CD14-positive monocyte (primary cell): Measurements from ENCODE around the gene PROS1. TPM values are rescaled to one million over a fixed set of nuclear protein-coding genes. Genes with fewer than 3 reads are reported as not detected.

Source experiments
- DNase-seq, 3 donors: peaks; one replicate each; pipeline ENCODE4 v3.0.0-alpha.2; 2011 to 2022
- H2AFZ ChIP-seq: 2 replicates; pipeline ENCODE4 v1.6.0; 2012; ENCODE audit warnings: mild to moderate bottlenecking, low read depth, low read length, inconsistent platforms; ENCODE audit not compliant: insufficient read depth, poor library complexity, severe bottlenecking
- H3K27ac ChIP-seq, 2 donors: 1 replicate in 1 of 2; 2 replicates in 1 of 2; pipeline ENCODE4 v1.5.1; 2012 to 2013; ENCODE audit warnings: low read length in 2 of 2, control low read depth in 1 of 2, inconsistent platforms in 1 of 2, low read depth in 1 of 2, mild to moderate bottlenecking in 1 of 2
- H3K27me3 ChIP-seq, 2 donors: one replicate each; pipeline versions ENCODE4 v1.6.0 to v1.6.1; 2011 to 2013; ENCODE audit warnings: low read length in 2 of 2; ENCODE audit not compliant: control insufficient read depth in 2 of 2, insufficient read depth in 2 of 2
- H3K36me3 ChIP-seq, 2 donors: replicated peaks in 1 of 2; 1 replicate in 1 of 2; 2 replicates in 1 of 2; pipeline versions ENCODE4 v1.5.1 to v1.6.1; 2012 to 2013; ENCODE audit warnings: low read length in 2 of 2, control low read depth in 1 of 2, inconsistent platforms in 1 of 2, mild to moderate bottlenecking in 1 of 2; ENCODE audit not compliant: insufficient read depth in 2 of 2, control insufficient read depth in 1 of 2
- H3K4me1 ChIP-seq, 2 donors: 1 replicate in 1 of 2; 2 replicates in 1 of 2; pipeline versions ENCODE4 v1.5.1 to v1.6.1; 2012 to 2013; ENCODE audit warnings: low read length in 2 of 2, control low read depth in 1 of 2, inconsistent platforms in 1 of 2, mild to moderate bottlenecking in 1 of 2, moderate library complexity in 1 of 2; ENCODE audit not compliant: insufficient read depth in 2 of 2, control insufficient read depth in 1 of 2
- H3K4me2 ChIP-seq: replicated peaks from 2 replicates; pipeline ENCODE3; 2012; ENCODE audit warnings: low read length, moderate library complexity, mild to moderate bottlenecking; ENCODE audit not compliant: poor library complexity, severe bottlenecking; ENCODE audit errors: extremely low read depth
- H3K4me3 ChIP-seq, 3 experiments: fragments of 200-600 bp in 1 of 3; sonication (generic) in 1 of 3; replicated peaks in 1 of 3; 1 replicate in 2 of 3; 2 replicates in 1 of 3; pipeline ENCODE4 v1.5.1; 2011 to 2013; ENCODE audit warnings: low read length in 3 of 3, mild to moderate bottlenecking in 3 of 3, control low read depth in 2 of 3, low read depth in 2 of 3, inconsistent platforms in 1 of 3, moderate library complexity in 1 of 3
- H3K79me2 ChIP-seq: 2 replicates; pipeline ENCODE4 v1.6.0; 2012; ENCODE audit warnings: mild to moderate bottlenecking, control low read depth, inconsistent platforms, low read length, moderate library complexity; ENCODE audit not compliant: insufficient read depth
- H3K9ac ChIP-seq: 2 replicates; pipeline ENCODE4 v1.6.0; 2017; ENCODE audit warnings: low read length, mild to moderate bottlenecking; ENCODE audit not compliant: insufficient read depth, poor library complexity, severe bottlenecking
- H3K9me3 ChIP-seq, 2 donors: replicated peaks in 1 of 2; 1 replicate in 1 of 2; 2 replicates in 1 of 2; pipeline versions ENCODE4 v1.5.1 to v1.6.1; 2012 to 2013; ENCODE audit warnings: low read length in 2 of 2, control low read depth in 1 of 2; ENCODE audit not compliant: control insufficient read depth in 1 of 2, insufficient read depth in 1 of 2
- H4K20me1 ChIP-seq: 2 replicates; pipeline ENCODE4 v1.6.0; 2012; ENCODE audit warnings: mild to moderate bottlenecking, low read length, control low read depth, moderate library complexity; ENCODE audit not compliant: insufficient read depth
- H3K27ac Mint-ChIP-seq, 7 donors: one replicate each; pipeline ENCODE4 v1.8.0; 2020; ENCODE audit warnings: mild to moderate bottlenecking in 7 of 7, mixed read lengths in 7 of 7, moderate library complexity in 6 of 7, inconsistent platforms in 2 of 7
- H3K27me3 Mint-ChIP-seq, 3 donors: one replicate each; pipeline ENCODE4 v1.8.0; 2021 to 2022; ENCODE audit warnings: low read depth in 3 of 3, mild to moderate bottlenecking in 3 of 3, mixed read lengths in 3 of 3, moderate library complexity in 3 of 3, inconsistent platforms in 1 of 3
- H3K36me3 Mint-ChIP-seq, 2 donors: one replicate each; pipeline ENCODE4 v1.8.0; 2020; ENCODE audit warnings: mixed read lengths in 2 of 2, inconsistent platforms in 1 of 2, mild to moderate bottlenecking in 1 of 2
- H3K4me1 Mint-ChIP-seq: one replicate; pipeline ENCODE4 v1.8.0; 2020; ENCODE audit warnings: mild to moderate bottlenecking, mixed read lengths
- H3K4me3 Mint-ChIP-seq, 2 donors: one replicate each; pipeline ENCODE4 v1.8.0; 2020; ENCODE audit warnings: mild to moderate bottlenecking in 2 of 2, mixed read lengths in 2 of 2, moderate library complexity in 1 of 2
- H3K9me3 Mint-ChIP-seq, 7 donors: one replicate each; pipeline ENCODE4 v1.8.0; 2020 to 2022; ENCODE audit warnings: mixed read lengths in 7 of 7, mild to moderate bottlenecking in 6 of 7, moderate library complexity in 6 of 7, inconsistent platforms in 2 of 7
- WGBS: methylation state at CpG from one replicate; pipeline ENCODE4 v1.1.5; 2013; ENCODE audit warnings: missing lambda C conversion rate; ENCODE audit not compliant: insufficient coverage; 5-methylcytosine and 5-hydroxymethylcytosine counted together
- intact Hi-C, 2 donors: fragments of 100-400 bp; cut with micrococcal nuclease; formaldehyde crosslinking; loops; one replicate each; pipeline versions ENCODE4 v1.15.0 to v1.15.1; 2023
- polyA plus RNA-seq, 3 donors: library from polyadenylated mRNA; depleted of rRNA in 1 of 3; unstranded in 2 of 3; stranded (reverse) in 1 of 3; fragments of 300-500 nt in 2 of 3; fragments of >200 nt in 1 of 3; fragmentation: Illumina TruSeq in 2 of 3; gene quantifications; 1 replicate in 2 of 3; 2 replicates in 1 of 3; pipeline ENCODE4 v1.2.3, GENCODE V29; 2012 to 2021
- TF ChIP-seq, protein P1 (sequence below): fragments of 200-600 bp; IDR thresholded peaks from one replicate; pipeline ENCODE4 v1.8.0; 2022; ENCODE audit warnings: antibody characterized with exemption, mild to moderate bottlenecking

The PROS1 gene
- polyA plus RNA-seq, 3 donors = 0.21 to 0.85 (median 0.58) TPM

DNA sequence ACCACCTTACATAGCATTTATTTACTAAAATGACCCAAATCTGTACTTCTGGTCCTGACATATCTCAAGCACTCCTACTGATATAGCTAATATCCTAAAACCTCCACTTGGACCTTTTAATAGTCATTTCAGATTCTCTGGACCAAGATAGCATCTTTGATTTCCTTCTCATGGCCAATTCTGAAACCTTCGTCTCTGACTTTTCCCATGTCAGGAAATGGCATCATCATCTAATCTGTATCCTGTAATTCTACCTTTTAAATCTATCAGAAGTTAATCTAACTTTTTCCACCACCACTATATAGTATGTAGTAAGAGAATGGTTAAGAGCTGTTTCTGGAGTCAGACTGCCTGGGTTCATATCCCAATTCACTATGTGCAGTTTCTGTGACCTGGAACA is 38.5 kb upstream of the PROS1 start:
- Histone ChIP-seq H3K27ac (no peak overlapping the region), H3K27me3 (no peaks in the 10 kb centered on the region), H3K9ac (no peak overlapping the region), H3K4me2 (no peak overlapping the region), H3K4me3 (no peak overlapping the region), H2AFZ (no peak overlapping the region), H3K36me3 (no peaks in the 10 kb centered on the region), H3K79me2 (no peaks in the 10 kb centered on the region), H3K9me3 (no peaks in the 10 kb centered on the region), H4K20me1 (no peaks in the 10 kb centered on the region), H3K4me1 (peaks cover 0 to 5% of the 10 kb centered on the region in 2 donors)
- 80% methylated on average over 1 of the region's 1 CpG for WGBS
- peaks cover 0 to 3% (median 0%) of the 10 kb centered on the region in 7 donors for H3K9me3 Mint-ChIP-seq
- no peak for DNase-seq
- TF ChIP-seq, protein P1, sequence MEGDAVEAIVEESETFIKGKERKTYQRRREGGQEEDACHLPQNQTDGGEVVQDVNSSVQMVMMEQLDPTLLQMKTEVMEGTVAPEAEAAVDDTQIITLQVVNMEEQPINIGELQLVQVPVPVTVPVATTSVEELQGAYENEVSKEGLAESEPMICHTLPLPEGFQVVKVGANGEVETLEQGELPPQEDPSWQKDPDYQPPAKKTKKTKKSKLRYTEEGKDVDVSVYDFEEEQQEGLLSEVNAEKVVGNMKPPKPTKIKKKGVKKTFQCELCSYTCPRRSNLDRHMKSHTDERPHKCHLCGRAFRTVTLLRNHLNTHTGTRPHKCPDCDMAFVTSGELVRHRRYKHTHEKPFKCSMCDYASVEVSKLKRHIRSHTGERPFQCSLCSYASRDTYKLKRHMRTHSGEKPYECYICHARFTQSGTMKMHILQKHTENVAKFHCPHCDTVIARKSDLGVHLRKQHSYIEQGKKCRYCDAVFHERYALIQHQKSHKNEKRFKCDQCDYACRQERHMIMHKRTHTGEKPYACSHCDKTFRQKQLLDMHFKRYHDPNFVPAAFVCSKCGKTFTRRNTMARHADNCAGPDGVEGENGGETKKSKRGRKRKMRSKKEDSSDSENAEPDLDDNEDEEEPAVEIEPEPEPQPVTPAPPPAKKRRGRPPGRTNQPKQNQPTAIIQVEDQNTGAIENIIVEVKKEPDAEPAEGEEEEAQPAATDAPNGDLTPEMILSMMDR = no peak
- H3K4me3 Mint-ChIP-seq = no peak overlapping the region
- intact Hi-C loops = no loop called here
- H3K4me1 Mint-ChIP-seq = peaks cover 10% of the 10 kb centered on the region
- H3K36me3 Mint-ChIP-seq = peaks cover 3 to 4% of the 10 kb centered on the region in 2 donors
- H3K27me3 Mint-ChIP-seq = no peaks in the 10 kb centered on the region
- H3K27ac Mint-ChIP-seq = peak overlapping the region in 1 of 7 donors; percentile 6

DNA sequence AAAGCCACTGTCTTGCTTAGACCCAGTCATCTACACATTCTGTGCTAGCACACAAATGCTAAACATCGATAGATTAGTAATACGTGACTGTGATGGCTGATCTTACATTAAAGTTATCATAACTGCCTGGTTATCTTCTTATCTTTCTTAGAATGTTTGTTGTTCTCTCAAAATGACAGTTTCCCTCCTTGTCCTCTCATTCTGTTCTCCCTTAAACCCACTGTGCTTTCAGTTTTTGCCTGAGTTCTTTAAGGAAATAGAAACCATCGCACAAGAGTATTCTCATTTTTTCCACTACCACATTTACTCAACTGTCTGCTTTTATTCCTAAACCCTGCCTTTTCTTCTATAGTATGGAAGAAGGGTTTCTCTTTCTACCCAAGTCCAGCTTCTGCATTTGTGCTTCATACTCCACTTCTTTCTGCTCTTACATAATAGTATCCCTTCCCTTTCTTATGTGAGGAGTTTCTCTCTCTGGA is 37.6 kb upstream of the PROS1 start:
- peaks cover 10% of the 10 kb centered on the region for H3K4me1 Mint-ChIP-seq
- H3K27me3 Mint-ChIP-seq = no peaks in the 10 kb centered on the region
- Histone ChIP-seq H2AFZ (no peak overlapping the region), H3K27me3 (no peaks in the 10 kb centered on the region), H3K27ac (no peak overlapping the region), H3K36me3 (no peaks in the 10 kb centered on the region), H4K20me1 (no peaks in the 10 kb centered on the region), H3K4me3 (no peak overlapping the region), H3K4me2 (no peak overlapping the region), H3K79me2 (no peaks in the 10 kb centered on the region), H3K9me3 (no peaks in the 10 kb centered on the region), H3K9ac (no peak overlapping the region), H3K4me1 (peaks cover 0 to 5% of the 10 kb centered on the region in 2 donors)
- peak in 2 of 3 donors; percentile 2 to 4 for DNase-seq
- H3K27ac Mint-ChIP-seq = peak overlapping the region in 2 of 7 donors; percentile 16 to 64
- H3K9me3 Mint-ChIP-seq = peaks cover 0 to 3% (median 0%) of the 10 kb centered on the region in 7 donors
- peaks cover 5% of the 10 kb centered on the region in 2 donors for H3K36me3 Mint-ChIP-seq
- WGBS = no CpG with 5 or more reads among the region's 3 CpGs
- intact Hi-C loops = no loop called here
- TF ChIP-seq, protein P1 = no peak
- no peak overlapping the region for H3K4me3 Mint-ChIP-seq
